Transverse colon (tissue), 4 donors: ENCODE results near the gene TMEM212.

Experiments used
- POLR2A ChIP-seq: fragments of 450-650 bp; IDR thresholded peaks from one replicate; pipeline ENCODE4 v1.6.1; 2016; ENCODE audit warnings: antibody characterized with exemption, mild to moderate bottlenecking, moderate library complexity
- POLR2AphosphoS5 ChIP-seq, 3 donors: sonication (generic); formaldehyde crosslinking; IDR thresholded peaks; one replicate each; pipeline ENCODE4 v1.6.1; 2016; ENCODE audit warnings: antibody characterized with exemption in 3 of 3
- TF ChIP-seq, protein P1 (sequence below), 5 experiments: fragments of 200-600 bp in 3 of 5; fragments of 450-650 bp in 2 of 5; sonication (generic) in 3 of 5; IDR thresholded peaks; 1 replicate in 2 of 5; 2 replicates in 3 of 5; pipeline ENCODE4 v1.5.1; 2016 to 2017; ENCODE audit warnings: antibody characterized with exemption in 5 of 5, inconsistent platforms in 3 of 5, mild to moderate bottlenecking in 2 of 5, moderate library complexity in 1 of 5

- TF ChIP-seq, protein P1, sequence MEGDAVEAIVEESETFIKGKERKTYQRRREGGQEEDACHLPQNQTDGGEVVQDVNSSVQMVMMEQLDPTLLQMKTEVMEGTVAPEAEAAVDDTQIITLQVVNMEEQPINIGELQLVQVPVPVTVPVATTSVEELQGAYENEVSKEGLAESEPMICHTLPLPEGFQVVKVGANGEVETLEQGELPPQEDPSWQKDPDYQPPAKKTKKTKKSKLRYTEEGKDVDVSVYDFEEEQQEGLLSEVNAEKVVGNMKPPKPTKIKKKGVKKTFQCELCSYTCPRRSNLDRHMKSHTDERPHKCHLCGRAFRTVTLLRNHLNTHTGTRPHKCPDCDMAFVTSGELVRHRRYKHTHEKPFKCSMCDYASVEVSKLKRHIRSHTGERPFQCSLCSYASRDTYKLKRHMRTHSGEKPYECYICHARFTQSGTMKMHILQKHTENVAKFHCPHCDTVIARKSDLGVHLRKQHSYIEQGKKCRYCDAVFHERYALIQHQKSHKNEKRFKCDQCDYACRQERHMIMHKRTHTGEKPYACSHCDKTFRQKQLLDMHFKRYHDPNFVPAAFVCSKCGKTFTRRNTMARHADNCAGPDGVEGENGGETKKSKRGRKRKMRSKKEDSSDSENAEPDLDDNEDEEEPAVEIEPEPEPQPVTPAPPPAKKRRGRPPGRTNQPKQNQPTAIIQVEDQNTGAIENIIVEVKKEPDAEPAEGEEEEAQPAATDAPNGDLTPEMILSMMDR (IDR thresholded peaks at IDR 0.05) = no peak
- TF ChIP-seq POLR2A = no peak
- peak; percentile 23 to 61 (median 55) for TF ChIP-seq POLR2AphosphoS5 (IDR thresholded peaks at IDR 0.05)
Observed at GRCh38 chr3:171811295-171811912, 31.7 kb upstream of the TMEM212 start.
